ENCODE results near the gene UACA.

GRCh38 chr15:70765504-70766281 is 2.3 kb upstream of the UACA start:
- TF ChIP-seq PKNOX1 (IDR thresholded peaks at IDR 0.05) = no peak
- TF ChIP-seq FOXM1 (IDR thresholded peaks at IDR 0.05; ENCODE audit: borderline replicate concordance) = no peak
- TF ChIP-seq FOXK2 (IDR thresholded peaks at IDR 0.05) = no peak
- TF ChIP-seq SUZ12 (IDR thresholded peaks at IDR 0.05) = no peak

Measured in HEK293T (cell line).